Measurements from ENCODE around the gene EGFL8. TPM values are rescaled to one million over a fixed set of nuclear protein-coding genes. Genes with fewer than 3 reads are reported as not detected.
A peak's percentile ranks its signal among the peaks of the same experiment; 100 is the strongest.

EGFL8 gene
- total and polyA plus RNA-seq, 9 of the 15 experiments (the other 6 are each of a cell fraction or from before 2014, with no cell fraction given) = 2.2 to 47.4 (median 14.2) TPM

GRCh38 chr6:32115623-32116022 is 48.8 kb upstream of the EGFL8 start:
- Histone ChIP-seq H3K4me1 (replicated peaks in 1 of 2; ENCODE audit: control insufficient read depth in 2 of 2, insufficient read depth in 2 of 2, low read length in 2 of 2) (peaks cover 7 to 14% of the 10 kb centered on the region in 2 experiments; a peak in 4 of 5 replicates), H3K9ac (ENCODE audit: insufficient read depth in 1 of 2, low read depth in 2 of 2, low read length in 2 of 2) (0 out of 4 replicates have a peak overlapping the region, but pooled peaks of 1 of the 2 experiments have one; percentile 6), H4K20me1 (replicated peaks; ENCODE audit: control insufficient read depth, insufficient read depth, low read length) (no peaks in the 10 kb centered on the region), H3K36me3 (ENCODE audit: control insufficient read depth, insufficient read depth, low read length) (peaks cover 44% of the 10 kb centered on the region), H3K27me3 (ENCODE audit: control insufficient read depth in 2 of 2, insufficient read depth in 2 of 2, low read length in 2 of 2) (no peaks in the 10 kb centered on the region), H2AFZ (ENCODE audit: low read depth, low read length) (no peak overlapping the region), H3K79me2 (ENCODE audit: control insufficient read depth, insufficient read depth, low read length) (no peaks in the 10 kb centered on the region), H3K27ac (ENCODE audit: extremely low read depth, low read depth, low read length) (no peak overlapping the region), H3K9me3 (replicated peaks; ENCODE audit: control insufficient read depth, insufficient read depth, low read depth, low read length) (no peaks in the 10 kb centered on the region), H3K4me2 (ENCODE audit: insufficient read depth, low read length) (no peak overlapping the region), H3K4me3 (no peak overlapping the region), H3K9me1 (ENCODE audit: control insufficient read depth, insufficient read depth, low read length) (peaks cover 3% of the 10 kb centered on the region)
- TSS peak; percentile 51 for BruUV-seq (replicated peaks)
- CTCF ChIA-PET (ENCODE audit: low intra/inter-chr PET ratio) = no interaction called here
- POLR2A ChIA-PET = no interaction called here
- no peak for TF ChIP-seq CCNT2 (IDR thresholded peaks at IDR 0.05; ENCODE audit: borderline replicate concordance, extremely low read depth, insufficient read length, low read depth, low read length)
- TF ChIP-seq SNAPC5 (CRISPR knock-in tag; IDR thresholded peaks at IDR 0.05) = no peak
- TF ChIP-seq ZNF140 (CRISPR knock-in tag; IDR thresholded peaks at IDR 0.05) = no peak
- no peak for TF ChIP-seq ZFP30 (CRISPR knock-in tag; IDR thresholded peaks at IDR 0.05; ENCODE audit: borderline replicate concordance)
- no peak for TF ChIP-seq CREB3L1 (IDR thresholded peaks at IDR 0.05; ENCODE audit: borderline replicate concordance, low read depth)
- TF ChIP-seq FOXP4 (CRISPR knock-in tag; IDR thresholded peaks at IDR 0.05; ENCODE audit: borderline replicate concordance) = no peak
- TF ChIP-seq FOXK2 (conservative IDR thresholded peaks at IDR 0.05 in 1 of 2, IDR thresholded peaks at IDR 0.05 in 1 of 2; ENCODE audit: low read depth in 2 of 2) = no peak
- no peak for TF ChIP-seq MIER1 (IDR thresholded peaks at IDR 0.05; ENCODE audit: low read depth)
- TF ChIP-seq PYGO2 (tag; IDR thresholded peaks at IDR 0.05) = no peak
- TF ChIP-seq CBX8 (IDR thresholded peaks at IDR 0.05; ENCODE audit: borderline replicate concordance, extremely low read depth, low read depth, low read length, poor library complexity, severe bottlenecking) = no peak
- no peak for FAIRE-seq
- WGBS (ENCODE audit: insufficient coverage, low coverage, missing lambda C conversion rate) = 75% methylated on average over 6 of the region's 6 CpGs
- DNase-seq (ENCODE audit: extremely low read depth in 1 of 4, low spot score in 3 of 4) = no peak
- no peak for ATAC-seq
- in situ Hi-C loops (cut with MboI) = no loop called here
- intact Hi-C loops (cut with micrococcal nuclease) = loop anchor here (5.0 to 10.0 kb wide), 3 partner anchors 52 to 299 kb away; partner anchors contain the start of gene ZBTB12

All from K562 (cell line).